Epidermal melanocyte (primary cell): ENCODE measurements around the gene PHF5A.
"Not testable (repeated sequence)": the region's sequence is repeated elsewhere in the genome, so short reads cannot be mapped to it uniquely, and the experiment has no call there.

Source experiments
- DNase-seq: peaks from one replicate; pipeline ENCODE4 v3.0.0; 2011; ENCODE audit warnings: low spot score; ENCODE audit not compliant: insufficient read length

The PHF5A gene

GRCh38 chr22:41447435-41448188, 20.9 kb downstream of the PHF5A start:
- DNase-seq = no peak

DNA sequence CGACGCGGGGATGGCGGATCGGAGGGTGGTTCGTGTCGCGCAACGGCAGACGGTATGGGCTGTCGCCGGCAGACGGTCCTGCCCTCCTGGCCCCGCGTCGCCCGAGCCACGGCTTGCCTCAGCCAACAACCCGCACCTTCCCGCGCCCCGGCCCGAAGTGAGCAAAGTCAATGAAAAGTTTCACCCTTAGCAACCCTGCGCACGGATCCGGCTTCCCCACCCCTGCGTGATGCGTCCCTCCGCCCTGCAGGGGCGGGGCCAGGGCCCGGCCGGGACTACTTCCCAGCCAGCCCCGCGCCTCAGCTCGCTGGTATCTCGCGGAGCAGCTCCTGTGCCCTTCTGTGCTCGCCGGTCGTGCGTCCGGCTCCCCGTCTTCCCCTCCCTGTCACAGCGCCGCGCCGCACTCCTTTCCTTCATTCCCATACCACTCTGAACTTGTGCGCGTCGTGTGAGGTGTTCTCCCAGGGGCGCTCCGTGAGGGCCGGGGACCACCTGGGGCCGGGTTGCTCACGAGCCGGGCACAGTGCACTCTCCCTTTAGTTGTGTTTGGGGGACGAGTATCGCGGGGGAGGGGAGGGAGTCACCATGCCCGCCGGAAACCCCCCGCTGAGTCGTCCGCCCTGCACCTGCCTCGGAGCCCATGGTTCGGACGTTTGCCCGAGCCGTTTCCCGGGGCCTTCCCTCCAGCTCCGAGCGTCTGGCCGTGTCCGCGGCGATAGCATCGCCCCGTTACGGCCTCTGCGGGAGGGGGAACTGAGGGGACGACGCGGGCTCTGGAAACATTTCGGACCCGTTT, 21.7 kb downstream of the PHF5A start, which contains the start of gene TOB2:
Gene TOB2 (minus strand): TSS at position 163 of the 796 bp plus-strand sequence. CDS start 9,456 bp downstream, outside the sequence.
- DNase-seq = peak; percentile 50

- no peak for DNase-seq
Observed at GRCh38 chr22:41446057-41446501, 22.4 kb downstream of the PHF5A start.

DNA sequence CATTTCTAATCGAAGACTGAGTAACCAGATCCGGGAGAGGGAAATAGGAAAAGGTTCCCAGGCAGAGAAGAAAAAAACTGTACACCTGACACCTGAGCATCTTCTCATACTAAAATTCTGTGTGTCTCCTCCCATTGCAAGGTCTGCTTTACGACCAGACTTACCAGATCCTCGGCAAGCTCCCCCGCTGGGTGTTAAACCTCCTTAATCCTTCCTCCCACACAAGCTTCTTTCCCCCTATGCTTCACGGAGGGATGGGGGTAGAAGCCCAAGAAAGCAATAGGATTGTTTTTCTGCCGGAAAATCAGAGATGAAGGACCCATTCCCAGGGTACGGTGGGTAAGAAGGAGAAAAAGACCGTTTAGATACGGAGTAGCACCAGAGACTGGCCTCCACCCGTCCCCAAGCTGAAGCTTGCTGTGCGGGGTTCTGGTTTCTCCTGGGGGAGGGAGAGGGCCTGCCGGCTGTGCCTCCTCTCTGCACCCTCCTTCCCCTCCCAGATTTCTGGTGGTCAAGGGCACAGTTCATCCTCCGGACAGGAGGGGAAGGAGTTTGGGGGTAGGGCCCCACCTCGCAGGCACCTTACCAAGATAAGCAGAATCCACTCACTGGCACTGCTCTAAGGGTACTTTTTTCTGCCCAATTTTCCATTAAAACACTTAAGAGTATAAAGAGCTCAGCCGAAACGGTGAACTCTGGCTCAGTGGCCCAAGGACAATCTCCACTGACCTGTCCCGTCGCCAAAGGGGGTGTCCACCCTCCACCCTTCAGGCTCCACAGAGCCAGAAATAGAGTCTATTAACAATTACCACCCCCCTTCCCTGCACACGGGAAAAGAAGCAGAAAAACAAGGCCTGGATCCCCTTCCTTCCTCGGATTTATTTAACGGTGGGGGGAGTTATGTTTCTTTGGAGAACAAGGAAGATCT, 23.1 kb downstream of the PHF5A start:
- DNase-seq = no peak

GRCh38 chr22:41444360-41445128, 23.9 kb downstream of the PHF5A start:
- peak; percentile 85 for DNase-seq

GRCh38 chr22:41442240-41442792, 26.2 kb downstream of the PHF5A start:
- DNase-seq = no peak

DNA sequence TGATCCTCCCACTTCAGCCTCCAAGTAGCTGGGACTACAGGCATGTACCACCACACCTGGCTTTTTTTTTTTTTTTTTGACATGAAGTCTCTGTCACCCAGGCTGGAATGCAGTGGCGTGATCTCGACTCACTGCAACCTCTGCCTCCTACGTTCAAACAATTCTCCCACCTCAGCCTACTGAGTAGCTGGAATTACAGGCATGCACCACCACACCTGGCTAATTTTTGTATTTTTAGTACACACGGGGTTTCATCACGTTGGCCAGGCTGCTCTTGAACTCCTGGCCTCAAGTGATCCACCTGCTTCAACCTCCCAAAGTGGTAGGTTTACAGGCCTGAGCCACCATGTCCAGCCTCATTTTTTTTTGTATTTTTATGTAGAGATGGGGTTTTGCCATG, 28.0 kb downstream of the PHF5A start:
- DNase-seq = not testable (repeated sequence)

- DNase-seq = no peak
Observed at GRCh38 chr22:41437198-41437597, 31.3 kb downstream of the PHF5A start.

DNA sequence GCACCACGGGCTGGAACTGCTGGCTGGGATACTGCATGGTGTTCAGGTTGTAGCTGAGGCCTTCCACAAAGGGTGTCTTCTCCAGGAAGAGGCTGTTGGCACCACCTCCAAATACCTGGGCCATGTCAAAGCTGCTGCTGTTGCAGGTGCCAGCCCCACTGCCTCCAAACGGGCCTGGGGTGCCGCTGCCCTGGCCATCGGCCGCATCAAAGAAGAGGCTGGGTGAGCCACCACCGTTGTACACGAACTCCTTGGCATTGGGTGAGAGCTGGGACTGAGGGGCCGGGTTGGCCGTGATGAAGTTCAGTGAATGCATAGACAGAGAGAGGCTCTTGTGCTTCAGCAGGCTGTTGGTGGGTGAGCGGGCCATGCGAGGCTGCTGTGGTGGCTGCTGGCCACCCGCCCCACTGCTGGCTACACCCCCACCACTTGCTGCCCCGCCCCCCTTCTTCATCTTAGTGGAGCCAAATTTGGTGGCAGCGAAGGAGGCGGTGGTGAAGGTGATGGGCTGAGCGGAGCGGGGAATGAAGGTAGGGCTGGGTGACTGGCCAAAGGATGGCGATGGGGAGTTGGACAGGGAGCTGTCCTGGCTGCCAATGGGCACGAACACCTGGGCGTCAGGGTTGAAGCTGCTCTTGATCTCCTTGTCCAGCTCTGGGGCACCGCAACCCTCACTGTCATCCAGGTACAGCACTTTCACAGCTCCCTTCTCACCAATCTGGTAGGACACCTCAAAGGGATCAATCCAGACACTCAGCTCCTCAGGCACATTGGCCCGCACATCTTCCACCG, 32.0 kb downstream of the PHF5A start:
- no peak for DNase-seq

DNA sequence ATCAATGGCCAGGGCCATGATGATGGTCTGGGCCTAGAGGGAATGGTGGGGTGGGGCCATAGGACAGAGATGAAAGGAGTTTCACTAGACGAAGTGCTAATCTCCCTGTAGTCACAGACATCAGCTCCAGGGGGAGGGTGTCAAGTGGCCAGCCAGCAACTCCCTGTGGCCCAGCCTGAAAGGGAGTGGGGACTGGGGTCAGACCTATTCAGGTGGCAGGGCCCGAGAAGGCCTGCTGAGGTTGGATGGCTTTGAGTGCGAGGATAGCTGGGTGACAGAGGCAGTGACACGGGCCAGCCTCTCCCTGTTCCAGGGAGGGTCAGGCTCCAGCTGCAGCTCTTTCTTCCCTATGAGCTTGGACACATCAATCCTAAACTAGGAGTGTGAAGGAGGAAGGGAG, 32.9 kb downstream of the PHF5A start:
- no peak for DNase-seq

DNA sequence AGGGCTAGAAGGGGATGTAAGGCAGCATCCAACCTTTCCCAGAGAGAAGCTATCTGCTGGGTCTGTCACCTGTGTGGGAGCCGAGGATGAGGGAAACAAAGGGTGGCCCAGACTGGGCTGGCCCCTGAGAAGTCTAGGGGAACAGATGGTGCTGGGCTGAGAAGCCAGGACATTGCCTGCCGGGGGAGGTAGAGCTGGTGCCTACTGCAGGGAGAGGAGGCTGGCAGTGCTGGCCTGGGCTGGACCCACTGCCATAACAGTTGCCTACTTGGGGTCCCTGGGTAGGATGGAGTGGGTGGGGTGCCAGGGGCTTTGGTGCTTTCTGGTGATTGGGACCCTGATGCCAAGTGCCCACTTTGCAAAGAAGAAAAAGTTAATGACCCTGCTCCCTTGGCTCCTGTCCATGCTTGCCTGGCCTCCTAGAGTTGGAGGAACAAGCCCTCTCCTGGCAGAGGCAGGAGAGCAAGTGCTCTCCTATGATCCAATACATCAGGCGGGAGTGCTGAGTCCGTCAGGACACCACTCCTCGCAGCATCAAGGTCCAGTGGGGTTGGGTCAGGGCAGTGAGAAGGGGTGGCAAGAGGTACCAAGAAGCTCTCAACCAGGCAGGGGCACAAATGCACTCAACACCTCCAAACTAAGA, 34.0 kb downstream of the PHF5A start:
- DNase-seq = not testable (repeated sequence)

- not testable (repeated sequence) for DNase-seq
Observed at GRCh38 chr22:41433480-41433879, 35.0 kb downstream of the PHF5A start.

DNA sequence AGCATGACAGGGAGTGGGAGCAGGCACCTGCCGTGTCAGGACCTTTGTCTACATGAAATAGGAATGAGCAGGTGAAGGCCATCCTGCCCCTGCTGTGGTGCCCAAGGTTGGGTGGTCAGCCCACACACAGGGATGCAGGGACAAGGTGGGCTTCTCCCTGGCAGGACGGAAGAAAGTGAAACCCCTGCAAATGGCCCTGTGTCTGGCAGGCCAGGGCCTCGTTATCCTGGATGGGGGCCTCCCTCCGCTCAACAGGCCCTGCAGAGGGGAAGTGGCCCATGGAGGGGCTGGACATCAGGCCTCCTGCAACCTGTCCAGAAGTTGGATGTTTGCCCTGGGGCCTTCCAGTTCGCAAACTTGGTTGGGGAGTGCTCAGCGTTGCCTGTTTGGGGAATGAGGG, 36.8 kb downstream of the PHF5A start:
- no peak for DNase-seq

DNA sequence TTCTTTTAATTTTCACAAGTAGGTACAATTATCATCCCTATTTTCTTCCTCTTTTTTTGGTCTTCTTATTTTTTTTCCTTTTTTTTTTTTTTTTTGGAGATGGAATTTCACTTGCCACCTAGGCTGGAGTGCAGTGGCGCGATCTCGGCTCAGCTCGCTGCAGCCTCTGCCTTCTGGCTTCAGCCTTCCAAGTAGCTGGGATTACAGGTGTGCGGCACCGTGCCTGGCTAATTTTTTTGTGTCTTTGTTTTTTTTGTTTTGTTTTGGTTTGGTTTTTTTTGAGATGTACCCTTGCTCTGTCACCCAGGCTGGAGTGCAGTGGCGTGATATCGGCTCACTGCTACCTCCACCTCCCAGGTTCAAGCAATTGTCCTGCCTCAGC, 38.5 kb downstream of the PHF5A start:
- DNase-seq = no peak

DNA sequence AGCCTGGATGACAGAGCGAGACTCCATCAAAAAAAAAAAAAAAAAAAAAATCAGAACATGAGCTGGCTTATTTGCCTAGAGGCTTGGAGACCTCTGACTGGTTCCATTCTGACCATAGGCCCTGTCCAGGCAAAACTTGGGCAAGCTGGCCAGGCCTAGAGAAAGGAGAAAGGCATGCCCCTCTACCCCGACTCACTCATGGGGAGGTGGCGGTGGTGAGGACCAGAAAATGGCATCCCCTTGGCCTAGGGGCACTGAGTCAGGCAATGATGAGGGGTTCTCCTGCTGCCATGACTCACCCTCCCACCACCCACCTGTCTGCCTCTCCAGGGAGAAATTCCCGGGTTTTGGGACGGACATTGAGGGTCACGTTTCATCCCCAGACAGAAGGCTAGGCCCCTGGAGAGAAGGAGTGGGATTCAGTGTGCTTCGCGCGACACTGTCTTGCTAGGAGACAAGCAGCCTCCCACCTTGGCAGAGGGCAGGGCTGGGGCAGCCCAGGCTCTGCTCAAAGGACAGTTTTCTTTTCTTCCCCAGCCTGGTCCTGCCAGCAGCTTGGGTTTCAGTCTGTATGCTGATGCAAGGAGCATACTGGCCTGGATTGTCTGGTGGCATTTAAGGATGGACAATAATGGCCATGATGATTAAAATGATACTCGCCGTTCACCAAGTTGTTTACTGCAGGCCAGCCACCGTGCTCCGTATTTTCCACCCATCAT, 39.1 kb downstream of the PHF5A start:
- no peak for DNase-seq

- DNase-seq = no peak
Observed at GRCh38 chr22:41425660-41426365, 42.7 kb downstream of the PHF5A start.

DNA sequence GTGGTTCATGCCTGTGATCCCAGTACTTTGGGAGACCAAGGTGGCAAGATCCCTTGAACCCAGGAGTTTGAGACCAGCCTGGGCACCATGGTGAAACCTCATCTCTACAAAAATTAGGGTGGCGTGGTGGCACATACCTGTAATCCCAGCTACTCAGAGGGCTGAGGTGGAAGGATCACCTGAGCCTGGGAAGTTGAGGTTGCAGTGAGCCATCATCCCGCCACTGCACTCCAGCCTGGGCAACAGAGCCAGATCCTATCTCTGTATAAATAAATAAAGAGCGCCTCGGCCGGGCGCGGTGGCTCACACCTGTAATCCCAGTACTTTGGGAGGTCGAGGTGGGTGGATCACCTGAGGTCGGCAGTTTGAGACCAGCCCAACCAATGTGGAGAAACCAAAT, 49.8 kb downstream of the PHF5A start:
- no peak for DNase-seq
